PC-9 (cell line): ENCODE data around the gene ALKBH3. TPM values are rescaled to one million over a fixed set of nuclear protein-coding genes. Genes with fewer than 3 reads are reported as not detected.
A peak's percentile ranks its signal among the peaks of the same experiment; 100 is the strongest.

ENCODE experiments used
- BruUV-seq: library from RNA; stranded (reverse); fragments of 400-500 nt; replicated peaks from 2 replicates; lab custom pipeline; 2021; lab: Mats Ljungman, UMichigan
- CTCF ChIA-PET: fragments of 300-600 bp; sonication (Branson Sonifier 250); formaldehyde crosslinking; loops from one replicate; lab custom pipeline; 2022; ENCODE audit warnings: antibody characterized with exemption; lab: Charles Lee
- POLR2A ChIA-PET: fragments of 300-600 bp; sonication (Branson Sonifier 250); formaldehyde crosslinking; loops from one replicate; lab custom pipeline; 2022; ENCODE audit warnings: antibody characterized with exemption; ENCODE audit not compliant: unreplicated experiment; lab: Charles Lee
- DNase-seq, 2 experiments: peaks; one replicate each; pipeline versions ENCODE4 v3.0.0 to v3.0.0-alpha.2; 2015 to 2022; ENCODE audit warnings: mixed read lengths in 1 of 2
- H2AFZ ChIP-seq: fragments of 200-600 bp; sonication (generic); 2 replicates; pipeline ENCODE4 v1.8.1; 2017; ENCODE audit warnings: antibody characterized with exemption
- H3F3A ChIP-seq: fragments of 200-600 bp; sonication (generic); 2 replicates; pipeline ENCODE4 v1.8.1; 2017; ENCODE audit warnings: antibody characterized with exemption, mild to moderate bottlenecking, low read depth; ENCODE audit not compliant: insufficient read depth
- H3K27ac ChIP-seq: fragments of 200-600 bp; sonication (generic); 2 replicates; pipeline ENCODE4 v1.6.1; 2016; ENCODE audit warnings: mixed run types
- H3K27me3 ChIP-seq: fragments of 200-600 bp; sonication (generic); 2 replicates; pipeline ENCODE4 v1.6.1; 2016; ENCODE audit warnings: low read depth, mixed run types; ENCODE audit not compliant: insufficient read depth
- H3K36me3 ChIP-seq: fragments of 200-600 bp; sonication (generic); 2 replicates; pipeline ENCODE4 v1.6.1; 2016; ENCODE audit warnings: low read depth, mixed run types
- H3K4me1 ChIP-seq: fragments of 200-600 bp; sonication (generic); replicated peaks from 2 replicates; pipeline ENCODE4 v1.6.1; 2016; ENCODE audit warnings: mixed run types; ENCODE audit not compliant: insufficient read depth
- H3K4me2 ChIP-seq: fragments of 200-600 bp; sonication (generic); 2 replicates; pipeline ENCODE4 v1.6.1; 2017; ENCODE audit warnings: mixed run types
- H3K4me3 ChIP-seq: fragments of 200-600 bp; sonication (generic); 2 replicates; pipeline ENCODE4 v1.6.1; 2016; ENCODE audit warnings: mixed run types
- H3K79me2 ChIP-seq: fragments of 200-600 bp; sonication (generic); 2 replicates; pipeline ENCODE4 v1.6.1; 2017; ENCODE audit warnings: low read depth, mixed run types
- H3K9me2 ChIP-seq: fragments of 200-600 bp; sonication (generic); 2 replicates; pipeline ENCODE4 v1.8.1; 2017; ENCODE audit warnings: mild to moderate bottlenecking; ENCODE audit not compliant: insufficient read depth
- H3K9me3 ChIP-seq: fragments of 200-600 bp; sonication (generic); 2 replicates; pipeline ENCODE4 v1.8.1; 2016; ENCODE audit warnings: low read depth; ENCODE audit not compliant: insufficient read depth
- H4K20me1 ChIP-seq: fragments of 200-600 bp; sonication (generic); 2 replicates; pipeline ENCODE4 v1.8.1; 2017; ENCODE audit not compliant: insufficient read depth
- EZH2 ChIP-seq: fragments of 200-600 bp; sonication (generic); IDR thresholded peaks from 2 replicates; pipeline ENCODE4 v1.8.0; 2017; ENCODE audit warnings: antibody characterized with exemption, low read depth
- intact Hi-C: fragments of 100-400 bp; cut with micrococcal nuclease; formaldehyde crosslinking; loops from one replicate; pipeline ENCODE4 v1.10.0; 2022; ENCODE audit not compliant: unreplicated experiment
- total RNA-seq: library from RNA; stranded (reverse); gene quantifications from 2 replicates; pipeline ENCODE4 v1.2.3, GENCODE V29; 2021
- TF ChIP-seq, protein P1 (sequence below): fragments of 200-600 bp; sonication (generic); conservative IDR thresholded peaks from 2 replicates; pipeline ENCODE4 v1.6.1; 2017; ENCODE audit warnings: mixed run types, antibody characterized with exemption, mild to moderate bottlenecking, moderate library complexity

Gene ALKBH3
- total RNA-seq, 1 experiment from 2014 or later = 47.3 TPM

DNA sequence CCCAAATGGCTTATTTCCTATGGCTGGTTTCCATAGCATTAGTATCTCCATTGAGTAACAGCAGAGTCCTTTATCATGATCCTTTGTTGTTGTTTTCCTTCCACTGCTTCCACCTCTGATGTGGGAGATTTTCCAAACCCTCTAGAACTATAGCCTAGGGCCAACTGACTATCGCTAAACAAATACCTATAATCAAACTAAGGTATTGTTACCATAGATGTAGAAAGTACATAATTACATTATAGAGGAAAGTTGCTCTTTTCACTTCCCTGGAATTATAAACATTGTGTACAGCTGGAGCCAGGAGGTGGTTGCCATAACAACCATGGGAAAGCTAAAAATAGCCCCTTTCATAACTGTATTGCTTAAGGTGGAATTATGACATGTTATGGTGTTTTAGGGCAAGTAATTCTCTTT, 47.0 kb upstream of the ALKBH3 start:
- Histone ChIP-seq H4K20me1 (no peaks in the 10 kb centered on the region), H3K36me3 (no peaks in the 10 kb centered on the region), H3K27ac (no peak overlapping the region), H2AFZ (no peak overlapping the region), H3K4me2 (no peak overlapping the region), H3K4me3 (no peak overlapping the region), H3K27me3 (no peaks in the 10 kb centered on the region), H3K9me2 (no peaks in the 10 kb centered on the region), H3K79me2 (no peaks in the 10 kb centered on the region; the same call in 1 of the 2 replicates), H3F3A (peaks cover 24% of the 10 kb centered on the region), H3K4me1 (peaks cover 21% of the 10 kb centered on the region), H3K9me3 (no peaks in the 10 kb centered on the region)
- ChIA-PET CTCF (no interaction called here), POLR2A (no interaction called here)
- TF ChIP-seq, protein P1, sequence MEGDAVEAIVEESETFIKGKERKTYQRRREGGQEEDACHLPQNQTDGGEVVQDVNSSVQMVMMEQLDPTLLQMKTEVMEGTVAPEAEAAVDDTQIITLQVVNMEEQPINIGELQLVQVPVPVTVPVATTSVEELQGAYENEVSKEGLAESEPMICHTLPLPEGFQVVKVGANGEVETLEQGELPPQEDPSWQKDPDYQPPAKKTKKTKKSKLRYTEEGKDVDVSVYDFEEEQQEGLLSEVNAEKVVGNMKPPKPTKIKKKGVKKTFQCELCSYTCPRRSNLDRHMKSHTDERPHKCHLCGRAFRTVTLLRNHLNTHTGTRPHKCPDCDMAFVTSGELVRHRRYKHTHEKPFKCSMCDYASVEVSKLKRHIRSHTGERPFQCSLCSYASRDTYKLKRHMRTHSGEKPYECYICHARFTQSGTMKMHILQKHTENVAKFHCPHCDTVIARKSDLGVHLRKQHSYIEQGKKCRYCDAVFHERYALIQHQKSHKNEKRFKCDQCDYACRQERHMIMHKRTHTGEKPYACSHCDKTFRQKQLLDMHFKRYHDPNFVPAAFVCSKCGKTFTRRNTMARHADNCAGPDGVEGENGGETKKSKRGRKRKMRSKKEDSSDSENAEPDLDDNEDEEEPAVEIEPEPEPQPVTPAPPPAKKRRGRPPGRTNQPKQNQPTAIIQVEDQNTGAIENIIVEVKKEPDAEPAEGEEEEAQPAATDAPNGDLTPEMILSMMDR = no peak
- no peak for TF ChIP-seq EZH2
- no TSS peak for BruUV-seq
- intact Hi-C loops = loop anchor here (5.0 kb wide), 1 partner anchor 96 kb away; no protein-coding TSS in a partner anchor
- DNase-seq = peak in 1 of 2 experiments; percentile 67

DNA sequence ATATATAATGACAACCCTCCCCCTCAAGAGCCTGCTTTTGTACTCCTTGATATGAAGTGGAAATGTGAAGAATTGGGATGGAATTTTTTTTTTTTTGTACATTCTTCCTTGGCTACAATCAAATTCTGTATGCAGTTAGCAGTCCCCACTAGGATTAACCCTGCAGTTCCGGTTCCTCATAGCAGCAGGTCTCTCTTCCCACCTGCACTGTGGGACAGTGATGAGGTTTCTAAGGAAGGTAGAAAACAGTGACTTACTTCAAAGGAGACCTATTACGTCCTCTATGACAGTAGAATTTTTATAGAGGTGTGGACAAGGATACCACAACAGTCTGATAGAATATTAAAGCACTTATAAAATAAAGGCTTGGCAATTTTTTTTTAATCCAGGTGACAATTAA, 46.3 kb upstream of the ALKBH3 start:
- Histone ChIP-seq H2AFZ (no peak overlapping the region), H4K20me1 (no peaks in the 10 kb centered on the region), H3K27ac (no peak overlapping the region), H3K36me3 (peaks cover 3% of the 10 kb centered on the region; the same call in 1 of the 2 replicates), H3K4me1 (peaks cover 21% of the 10 kb centered on the region), H3K9me2 (no peaks in the 10 kb centered on the region), H3K9me3 (no peaks in the 10 kb centered on the region), H3F3A (peaks cover 24% of the 10 kb centered on the region), H3K27me3 (no peaks in the 10 kb centered on the region), H3K4me2 (no peak overlapping the region), H3K4me3 (no peak overlapping the region), H3K79me2 (no peaks in the 10 kb centered on the region; the same call in 1 of the 2 replicates)
- intact Hi-C loops = loop anchor here (5.0 kb wide), 1 partner anchor 97 kb away; no protein-coding TSS in a partner anchor
- DNase-seq = no peak
- no peak for TF ChIP-seq EZH2
- no TSS peak for BruUV-seq
- ChIA-PET CTCF (no interaction called here), POLR2A (no interaction called here)

DNA sequence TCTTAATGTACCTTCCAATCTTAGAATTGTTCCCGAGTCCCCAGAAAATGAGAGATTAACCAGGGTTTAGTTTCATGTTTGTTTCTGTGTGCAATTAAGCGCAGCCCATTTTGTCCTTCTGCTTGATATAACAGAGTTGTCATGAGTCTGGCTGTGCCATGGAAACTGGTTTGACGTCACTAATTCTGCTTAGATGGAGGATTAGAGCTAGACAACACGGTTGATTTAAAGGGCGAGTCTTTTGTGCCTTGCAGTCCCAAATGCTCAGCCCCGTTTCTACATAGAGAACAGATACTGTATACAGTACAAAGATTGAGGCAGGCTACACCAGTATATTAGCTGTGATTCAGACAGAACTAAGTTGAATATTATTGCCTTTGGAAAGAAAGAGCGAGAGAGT, 45.5 kb upstream of the ALKBH3 start:
- no peaks in the 10 kb centered on the region; the same call in 1 of the 2 replicates for H3K79me2 ChIP-seq
- no peak overlapping the region for H3K27ac ChIP-seq
- TF ChIP-seq, protein P1 = no peak
- no peak for TF ChIP-seq EZH2
- POLR2A ChIA-PET = no interaction called here
- H3K36me3 ChIP-seq = peaks cover 4% of the 10 kb centered on the region; the same call in 1 of the 2 replicates
- no peak overlapping the region for H3K4me3 ChIP-seq
- no peak overlapping the region for H2AFZ ChIP-seq
- no peaks in the 10 kb centered on the region for H3K27me3 ChIP-seq
- no peaks in the 10 kb centered on the region for H4K20me1 ChIP-seq
- no peaks in the 10 kb centered on the region for H3K9me2 ChIP-seq
- no TSS peak for BruUV-seq
- H3K4me1 ChIP-seq = peaks cover 16% of the 10 kb centered on the region
- H3K4me2 ChIP-seq = no peak overlapping the region
- intact Hi-C loops = no loop called here
- no peaks in the 10 kb centered on the region for H3K9me3 ChIP-seq
- CTCF ChIA-PET = no interaction called here
- H3F3A ChIP-seq = peaks cover 20% of the 10 kb centered on the region
- no peak for DNase-seq

DNA sequence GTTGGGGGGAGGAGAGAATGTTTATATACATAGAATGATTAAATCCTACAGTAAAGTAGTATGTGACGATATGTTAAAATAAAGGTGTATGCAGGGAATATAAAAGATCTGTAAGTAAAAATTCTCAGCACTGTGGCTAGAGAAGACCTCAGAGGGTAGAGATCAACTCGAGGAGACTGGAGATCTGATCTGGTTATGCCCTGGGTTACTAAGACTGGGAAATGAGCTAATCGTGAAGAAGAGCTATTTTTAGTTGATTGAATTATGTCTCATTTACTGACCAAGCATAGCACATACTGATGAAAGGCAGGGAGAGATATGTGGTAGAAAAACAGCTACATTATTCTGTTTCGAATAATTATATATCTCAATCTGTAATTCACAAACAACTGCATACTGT, 42.8 kb upstream of the ALKBH3 start:
- POLR2A ChIA-PET = no interaction called here
- Histone ChIP-seq H3K4me2 (no peak overlapping the region), H4K20me1 (no peaks in the 10 kb centered on the region), H3K36me3 (peaks cover 14% of the 10 kb centered on the region), H3K79me2 (no peaks in the 10 kb centered on the region), H3K27me3 (no peaks in the 10 kb centered on the region), H3K4me3 (no peak overlapping the region), H3K4me1 (no peaks in the 10 kb centered on the region), H3F3A (no peaks in the 10 kb centered on the region), H3K27ac (no peak overlapping the region), H2AFZ (no peak overlapping the region), H3K9me2 (no peaks in the 10 kb centered on the region), H3K9me3 (no peaks in the 10 kb centered on the region)
- no TSS peak for BruUV-seq
- DNase-seq = no peak
- intact Hi-C loops = no loop called here
- no peak for TF ChIP-seq EZH2
- TF ChIP-seq, protein P1 = no peak
- CTCF ChIA-PET = interaction anchor here (1.2 kb wide), 1 partner anchor 14 kb away, joined by 3 read pairs; no protein-coding TSS in a partner anchor
